NOMO-1 treated with dmso at 0.1 percent for 144 hours (cell line): ENCODE results near the gene PLXNA4.

Source experiments
- DNase-seq: peaks from one replicate; lab custom pipeline; 2025; ENCODE audit not compliant: unreplicated experiment; lab: John Stamatoyannopoulos, UW

The PLXNA4 gene

DNA sequence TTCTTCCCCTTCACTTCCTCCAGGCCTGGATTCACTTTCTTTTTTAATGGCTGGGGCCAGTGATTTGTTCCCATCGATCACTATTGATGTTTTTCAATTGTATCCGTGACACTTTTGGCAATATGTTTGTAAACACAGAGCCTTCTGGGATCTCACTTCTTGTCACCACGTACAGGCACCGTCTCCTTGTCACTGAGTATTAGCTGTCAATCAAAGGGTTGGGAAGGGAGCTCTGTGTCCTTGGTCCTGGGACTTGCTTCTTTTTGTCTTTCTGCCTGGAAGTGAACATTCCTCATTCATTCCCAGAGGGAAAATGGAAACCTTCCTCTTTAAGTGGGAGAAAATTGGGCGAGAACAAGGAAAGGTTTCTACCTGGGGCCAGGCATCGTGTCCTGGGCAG lies 157.4 kb downstream of the PLXNA4 start:
- DNase-seq: no peak

DNA sequence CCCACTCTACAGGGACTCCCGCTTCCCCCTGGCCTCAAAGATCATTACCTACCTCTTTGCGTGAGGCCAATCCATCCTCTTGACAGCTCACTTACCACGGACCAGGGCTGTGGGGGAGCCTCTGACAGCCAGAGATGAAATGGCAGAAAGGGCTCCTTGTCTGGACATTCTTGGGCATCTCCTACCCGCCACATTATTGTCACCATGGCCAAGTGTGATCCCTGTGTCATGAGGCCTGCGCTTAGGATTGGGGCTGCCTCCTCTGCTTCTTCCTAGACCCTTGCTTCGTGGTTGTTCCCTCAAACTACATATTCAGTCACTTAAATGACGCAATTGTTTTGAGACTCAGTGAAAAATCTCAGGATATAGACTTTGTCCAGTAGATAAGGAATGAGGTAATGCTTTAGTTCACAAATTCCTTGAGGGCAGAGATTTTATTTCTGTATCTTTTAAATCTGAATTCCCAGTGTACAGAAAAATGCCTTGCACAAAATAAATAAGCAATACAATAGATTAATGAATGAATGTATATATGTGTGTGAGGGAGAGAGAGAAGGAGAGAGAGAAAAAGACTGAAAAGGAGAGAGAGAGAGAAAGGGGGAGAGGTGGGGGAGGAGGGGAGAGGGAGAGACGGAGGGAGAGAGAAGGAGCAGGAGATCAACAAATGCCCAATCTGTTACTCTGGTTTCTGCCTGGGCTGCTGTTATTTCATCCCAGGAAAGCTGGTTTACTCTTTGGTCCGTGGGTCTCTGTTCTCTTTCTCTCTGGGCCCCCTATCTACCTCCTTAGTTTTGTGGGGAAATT lies 159.0 kb downstream of the PLXNA4 start:
- no peak for DNase-seq

DNA sequence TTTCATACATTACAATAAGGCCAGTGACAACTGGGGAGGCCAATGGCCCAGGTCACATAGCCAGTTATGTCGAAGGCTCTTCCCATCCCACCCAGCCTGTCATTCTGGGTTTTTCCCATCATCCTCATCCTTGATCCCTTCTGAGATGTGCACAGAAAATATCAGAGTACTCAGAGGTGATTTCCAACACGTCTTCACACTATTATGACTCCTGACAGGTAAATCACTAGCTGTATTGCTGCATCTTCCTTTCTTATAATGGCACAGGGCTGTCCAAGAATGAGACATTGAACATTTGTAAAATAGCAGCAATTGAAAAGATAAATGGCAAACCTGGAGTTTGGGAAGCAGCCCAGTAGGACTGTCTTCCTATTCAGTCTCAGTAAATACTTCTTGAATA lies 159.9 kb downstream of the PLXNA4 start:
- no peak for DNase-seq

DNA sequence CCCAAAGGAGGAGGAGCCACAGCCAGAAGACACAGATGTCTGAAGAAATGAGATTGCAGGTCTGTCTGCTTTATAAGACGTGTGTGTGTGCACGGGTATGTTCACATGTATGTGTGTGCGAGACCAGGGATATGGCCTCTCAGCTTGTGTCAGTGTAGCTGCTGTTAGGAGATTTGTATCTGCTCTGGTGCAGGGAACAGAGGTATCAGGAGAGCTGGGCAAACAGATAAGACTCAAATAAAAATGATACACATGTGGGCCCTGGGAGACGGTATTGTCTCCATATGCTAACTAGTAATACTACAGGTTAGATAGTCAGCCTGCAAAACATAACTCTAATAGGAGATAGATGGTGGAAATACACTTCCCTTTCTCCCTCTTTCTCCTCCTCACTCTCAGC lies 161.0 kb downstream of the PLXNA4 start:
- no peak for DNase-seq

DNA sequence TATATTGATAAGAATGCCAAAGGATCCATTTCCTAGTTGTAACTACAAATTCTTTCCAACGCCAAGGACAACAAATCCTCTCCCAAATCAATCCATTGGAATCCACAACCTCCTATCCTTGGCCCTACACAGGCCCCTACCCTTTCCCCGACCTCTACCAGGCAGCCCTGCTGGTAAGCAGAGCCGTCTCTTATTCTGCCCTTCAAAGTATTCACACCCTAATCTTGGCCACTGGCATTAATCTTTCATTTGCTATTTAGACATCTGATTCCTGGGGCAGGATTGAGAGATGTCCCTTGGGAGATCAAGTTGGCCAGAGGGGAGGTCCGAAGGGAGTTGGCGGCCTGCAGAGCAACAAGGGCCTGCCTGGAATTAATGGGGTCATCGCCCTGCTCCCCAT lies 161.4 kb downstream of the PLXNA4 start:
- DNase-seq: no peak

DNA sequence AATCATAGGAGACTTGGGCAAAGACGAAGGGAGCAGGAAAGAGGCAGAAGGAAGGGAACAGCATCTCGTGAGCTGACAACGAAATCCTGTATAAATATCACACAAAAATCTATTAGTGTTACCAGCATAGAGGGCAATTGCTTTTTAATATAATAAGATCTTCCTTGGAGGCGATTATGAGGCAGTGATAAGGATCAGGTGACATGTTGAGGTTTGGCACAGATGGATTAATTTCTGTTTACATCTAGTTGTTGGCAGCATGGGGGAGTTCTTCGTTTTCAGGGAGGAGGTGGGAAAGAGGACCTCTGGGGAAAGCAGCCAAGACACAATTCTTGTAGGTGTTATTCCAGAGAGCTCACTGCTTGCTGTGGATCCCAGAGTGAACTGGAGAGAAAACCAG lies 163.8 kb downstream of the PLXNA4 start:
- no peak for DNase-seq

DNA sequence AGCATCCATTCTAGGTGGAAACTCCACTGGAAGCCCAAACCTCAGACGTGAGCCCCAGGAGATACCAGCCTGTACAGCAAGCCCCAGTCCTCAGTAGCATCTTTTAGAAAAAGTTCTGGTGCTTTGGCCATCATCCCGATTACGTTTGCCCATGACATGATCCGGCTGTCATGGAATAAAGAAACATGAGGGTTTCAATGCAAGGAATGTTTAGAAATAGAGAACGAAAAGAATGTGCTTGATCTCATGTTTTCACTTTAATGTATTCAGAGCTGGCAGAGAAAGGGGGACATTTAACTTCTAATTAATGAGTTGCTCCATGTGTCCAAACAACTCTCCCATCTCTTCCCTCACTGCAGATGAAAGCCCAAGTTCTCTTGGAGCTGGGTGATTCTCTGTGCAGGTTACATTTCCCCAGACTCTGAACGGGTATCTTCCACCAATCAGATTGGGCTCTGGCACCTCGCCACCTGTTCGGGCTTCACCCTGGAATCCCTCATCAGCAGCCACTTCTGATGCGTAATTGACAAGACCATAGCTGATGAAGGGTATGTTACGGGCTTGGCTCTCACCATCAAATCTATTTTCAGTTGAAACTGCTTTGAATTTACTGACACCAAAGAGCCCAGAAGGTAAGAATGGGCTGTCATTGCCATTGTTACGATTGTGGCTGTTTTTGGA lies 165.3 kb downstream of the PLXNA4 start:
- DNase-seq: no peak

DNA sequence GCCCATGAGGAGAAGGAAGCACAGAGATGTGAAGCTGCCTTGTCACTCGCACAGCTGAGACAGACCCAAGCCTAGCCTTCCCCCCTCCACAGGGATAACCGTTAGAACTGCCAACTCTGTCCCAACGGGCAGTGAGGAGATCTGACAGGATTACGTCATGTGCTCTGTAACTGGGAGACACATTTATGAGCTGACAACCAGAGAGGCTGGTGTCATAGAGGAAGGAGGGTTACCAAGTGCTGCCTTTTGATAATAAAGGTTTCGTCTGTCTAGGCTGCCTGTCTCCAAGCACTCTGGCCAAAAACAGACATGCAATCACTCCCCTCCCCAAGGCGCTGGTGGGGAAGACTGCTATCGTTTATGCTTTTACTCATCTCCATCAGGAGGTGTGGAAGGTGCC lies 165.9 kb downstream of the PLXNA4 start:
- no peak for DNase-seq

DNA sequence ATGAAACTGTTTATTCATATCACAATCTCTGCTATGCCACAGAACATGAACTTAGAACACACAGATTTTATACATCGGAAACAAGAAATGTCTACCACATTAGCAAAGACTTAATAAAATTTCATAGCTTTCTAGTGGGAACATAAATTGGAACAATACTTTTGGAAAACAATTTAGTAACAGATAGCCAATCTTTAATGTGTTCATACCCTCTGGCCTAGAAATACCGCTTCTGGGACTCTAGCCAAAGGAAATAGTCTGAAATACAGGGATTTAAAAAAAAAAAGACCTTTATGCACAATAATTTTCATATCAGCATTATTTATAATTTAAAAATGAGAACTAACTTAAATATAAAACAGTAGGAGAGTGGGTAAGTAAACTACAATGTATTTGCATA lies 168.5 kb downstream of the PLXNA4 start:
- DNase-seq: no peak

DNA sequence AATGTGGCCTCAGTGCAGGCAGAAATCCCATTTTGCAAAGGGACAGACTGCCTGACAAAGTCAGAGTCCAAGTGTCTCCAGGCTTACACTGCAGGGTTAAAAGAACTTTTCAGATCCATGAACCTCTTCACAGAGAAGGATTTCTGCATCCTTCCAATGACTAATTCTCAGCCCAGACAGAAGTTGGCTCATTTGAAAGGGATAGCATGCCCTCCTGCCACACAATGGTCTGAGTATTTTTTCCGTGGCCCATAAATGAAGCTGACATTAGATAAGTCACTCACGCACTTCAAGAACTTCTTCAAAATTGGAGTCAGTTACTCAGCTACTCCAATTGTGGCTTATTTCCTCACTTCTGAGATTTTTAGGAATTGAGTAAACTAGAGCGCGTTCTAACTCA lies 170.2 kb downstream of the PLXNA4 start:
- no peak for DNase-seq

DNA sequence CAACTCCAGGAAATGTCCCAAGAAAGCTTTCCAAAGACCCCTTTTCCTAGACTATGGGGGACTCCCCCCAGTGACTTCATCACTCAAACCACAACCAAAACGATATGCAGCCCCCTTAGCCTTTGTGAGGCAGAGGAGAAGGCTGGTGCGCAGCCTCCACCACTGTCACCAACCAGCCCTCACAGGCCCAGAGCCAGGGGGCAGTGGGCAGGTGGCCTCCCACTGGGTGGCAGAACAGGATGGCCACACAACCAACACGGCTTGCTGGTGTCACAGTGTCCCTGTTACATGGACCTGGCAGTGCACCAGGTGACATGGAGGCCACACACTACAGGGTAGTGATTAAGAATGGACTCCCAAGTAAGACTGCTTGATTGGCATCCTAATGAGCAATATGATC lies 172.0 kb downstream of the PLXNA4 start:
- no peak for DNase-seq

DNA sequence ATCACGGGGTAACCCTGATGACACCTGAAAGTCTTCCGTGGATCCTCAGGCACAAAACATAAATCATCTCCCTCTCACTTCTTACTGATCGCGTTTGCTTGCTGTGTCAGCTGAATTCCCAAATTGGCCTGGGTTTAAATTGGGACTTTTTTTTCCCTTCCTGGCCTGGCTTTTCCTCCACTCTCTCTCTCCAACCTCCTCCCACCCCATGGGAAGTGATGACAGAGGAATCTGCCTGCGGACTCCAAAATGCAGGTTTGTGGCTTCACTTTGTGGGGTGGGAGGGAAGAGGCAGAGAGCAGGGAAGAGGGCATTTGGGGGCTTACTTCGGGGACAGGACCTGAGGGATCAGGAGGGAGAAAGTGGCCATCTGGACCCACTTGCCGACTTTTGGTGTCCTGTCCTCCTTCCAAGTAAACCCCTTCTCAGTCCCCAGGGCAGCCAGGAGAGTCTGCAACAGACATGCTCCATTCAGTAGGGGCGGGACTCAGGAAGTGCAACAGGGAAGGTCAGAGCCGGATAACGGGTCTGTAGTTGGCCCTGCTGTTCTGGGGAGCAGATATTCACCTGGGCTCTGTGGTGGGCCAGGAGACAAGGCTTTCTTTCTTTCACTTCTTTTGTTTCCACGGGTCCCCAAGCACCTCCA lies 172.7 kb downstream of the PLXNA4 start:
- no peak for DNase-seq

DNA sequence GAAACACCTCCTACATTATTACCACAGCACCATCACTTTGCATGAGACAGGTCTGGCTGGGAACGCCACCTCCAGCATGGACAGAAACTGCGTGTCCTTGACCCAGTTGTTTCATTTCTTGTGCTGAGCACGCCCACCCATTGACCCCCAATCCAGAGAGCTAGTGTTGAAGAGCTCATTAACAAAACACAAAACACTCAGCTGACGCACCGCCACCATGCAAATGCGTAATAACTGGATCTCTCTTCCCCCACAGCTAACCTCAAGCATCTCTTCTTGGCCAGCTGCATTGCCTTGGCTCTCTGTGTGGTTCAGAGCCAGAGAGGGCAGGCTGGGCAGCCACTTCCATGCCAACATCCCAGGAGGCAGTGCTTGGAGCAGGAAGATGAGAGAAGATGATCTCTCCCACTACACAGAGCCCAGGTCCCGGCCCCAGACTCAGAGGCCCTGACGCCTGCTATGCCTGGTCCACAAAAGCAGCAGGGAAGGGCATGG lies 173.5 kb downstream of the PLXNA4 start:
- no peak for DNase-seq

DNA sequence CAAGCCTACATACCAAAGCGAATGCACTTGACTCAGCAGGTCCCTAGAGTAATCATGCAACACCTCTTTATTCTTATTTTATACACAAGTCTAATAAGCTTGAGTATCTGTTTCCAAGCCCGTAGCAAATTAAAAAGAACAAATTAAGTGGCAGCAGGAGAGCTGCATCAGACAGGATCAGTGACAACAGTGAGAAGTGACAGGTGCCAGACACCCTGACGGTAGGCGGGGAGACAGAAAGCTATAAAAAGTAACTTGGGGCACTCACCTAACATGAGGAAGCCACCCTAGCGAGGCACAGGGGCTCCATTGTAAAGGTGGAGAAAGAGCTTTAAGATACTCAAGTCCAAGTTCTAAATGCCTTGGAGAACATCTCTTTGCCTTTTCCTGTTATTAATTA lies 174.2 kb downstream of the PLXNA4 start:
- DNase-seq: no peak

DNA sequence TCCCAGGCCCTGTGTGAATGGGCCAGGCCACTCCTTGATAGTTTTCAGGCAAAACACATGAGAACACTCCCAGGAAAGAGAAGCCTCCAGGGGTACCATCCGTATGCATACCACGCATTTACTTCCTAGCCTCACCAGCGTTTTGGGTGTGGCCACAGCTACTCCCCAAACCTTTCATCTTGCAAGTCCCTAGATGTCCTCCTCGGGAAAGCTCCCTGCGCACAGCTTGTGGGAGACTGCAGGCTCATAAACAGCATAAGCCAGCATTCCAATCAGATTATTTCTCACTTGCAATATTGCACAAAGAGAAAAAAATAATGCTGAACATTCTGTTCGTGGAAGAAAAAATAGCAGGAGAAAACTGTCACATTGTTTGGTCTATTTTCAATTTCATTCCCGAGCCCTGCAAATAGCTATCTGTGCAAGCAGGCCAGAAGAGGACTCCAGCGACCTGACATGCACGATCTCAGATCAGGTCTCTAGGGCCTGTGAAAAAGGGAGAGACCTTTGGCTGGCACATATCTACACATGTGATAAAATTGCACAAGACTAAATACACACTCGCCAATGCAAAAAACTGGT lies 175.6 kb downstream of the PLXNA4 start:
- no peak for DNase-seq

DNA sequence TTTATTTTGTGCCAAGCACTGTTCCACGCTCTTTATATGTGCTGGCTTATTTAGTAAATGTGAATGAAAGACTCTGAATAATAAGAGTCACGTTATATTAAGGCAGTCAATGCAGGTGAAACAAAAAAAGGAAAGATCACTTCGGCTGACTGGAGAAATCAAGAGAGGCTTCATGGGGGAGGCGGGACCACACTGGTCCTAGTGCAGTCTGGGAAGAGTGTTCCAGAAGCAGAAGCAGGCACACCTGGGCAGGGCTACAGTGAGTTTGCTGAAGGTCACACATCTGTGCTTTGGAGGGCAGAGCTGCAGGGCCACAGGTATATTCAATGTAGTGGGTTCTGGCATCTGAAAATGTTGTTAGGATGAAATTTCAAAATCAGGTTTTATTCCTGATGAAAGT lies 176.9 kb downstream of the PLXNA4 start:
- no peak for DNase-seq

DNA sequence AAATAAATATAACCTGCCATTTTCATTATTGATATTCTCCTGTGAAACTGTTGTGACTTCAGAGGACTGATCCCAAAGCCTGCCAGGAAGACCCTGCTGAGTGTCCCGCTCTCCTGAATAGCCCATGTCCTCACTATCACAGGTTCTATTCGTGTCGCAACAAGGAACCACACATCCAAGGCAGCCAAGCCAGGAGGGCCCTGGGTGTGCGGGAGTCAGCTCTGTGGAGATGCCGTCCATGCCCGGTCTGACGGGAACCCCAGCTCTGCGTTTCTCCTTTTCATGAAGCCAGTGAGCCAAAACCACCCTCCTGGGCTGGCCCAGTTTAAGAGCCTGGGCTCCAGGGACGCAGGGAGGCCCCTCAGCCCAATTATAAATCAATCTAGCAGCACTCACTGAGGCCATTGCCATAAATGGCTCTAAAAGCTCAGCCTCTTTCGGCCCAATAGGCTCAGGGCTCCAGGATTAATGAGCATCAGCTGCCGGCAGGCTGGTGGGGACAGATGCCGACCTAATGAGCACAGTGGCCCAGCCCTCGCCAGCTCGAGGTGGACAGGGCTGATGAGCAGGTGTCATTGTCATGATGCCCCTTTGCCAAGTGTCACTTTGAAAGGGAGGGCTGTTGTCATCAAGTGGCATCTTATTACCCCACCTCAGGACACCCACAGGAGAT lies 177.9 kb downstream of the PLXNA4 start:
- no peak for DNase-seq

DNA sequence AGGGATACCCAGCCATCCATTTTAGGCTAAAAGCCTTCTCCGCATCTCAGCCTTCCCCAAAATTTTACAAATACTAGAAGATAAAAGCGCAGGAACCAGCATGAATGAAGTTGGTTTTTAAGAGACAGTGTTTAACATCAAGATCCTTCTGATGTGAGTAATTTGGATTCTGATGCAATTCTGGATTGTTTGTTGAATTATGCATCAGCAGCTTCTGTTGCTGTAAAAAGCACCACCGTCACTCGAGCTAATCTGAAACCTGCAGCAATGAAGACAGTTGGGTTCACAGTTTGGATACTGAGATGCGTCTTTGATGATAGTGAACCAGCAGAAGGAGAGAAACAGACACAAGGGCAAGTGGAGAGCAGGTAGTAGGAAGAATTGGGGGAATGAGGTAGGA lies 179.2 kb downstream of the PLXNA4 start:
- no peak for DNase-seq

DNA sequence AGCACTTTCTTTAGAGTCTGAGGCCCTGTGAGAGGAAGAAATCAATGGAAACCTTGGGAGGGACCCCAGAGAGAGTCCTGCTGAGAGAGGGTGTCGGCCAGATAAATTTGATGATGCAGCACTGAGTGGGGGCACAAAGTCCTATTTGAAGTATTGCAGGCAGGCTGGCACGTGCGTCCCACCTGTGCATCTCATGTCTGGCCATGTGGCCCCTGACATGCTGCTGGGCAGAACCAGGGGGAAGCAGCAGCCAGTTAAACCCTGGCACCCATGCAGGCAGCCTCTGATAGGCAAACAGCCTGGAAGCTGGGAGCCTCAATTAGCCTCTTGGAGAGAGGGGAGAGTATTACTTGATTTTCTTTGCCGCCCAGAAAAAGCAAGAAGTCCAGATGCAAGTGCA lies 180.9 kb downstream of the PLXNA4 start:
- no peak for DNase-seq

DNA sequence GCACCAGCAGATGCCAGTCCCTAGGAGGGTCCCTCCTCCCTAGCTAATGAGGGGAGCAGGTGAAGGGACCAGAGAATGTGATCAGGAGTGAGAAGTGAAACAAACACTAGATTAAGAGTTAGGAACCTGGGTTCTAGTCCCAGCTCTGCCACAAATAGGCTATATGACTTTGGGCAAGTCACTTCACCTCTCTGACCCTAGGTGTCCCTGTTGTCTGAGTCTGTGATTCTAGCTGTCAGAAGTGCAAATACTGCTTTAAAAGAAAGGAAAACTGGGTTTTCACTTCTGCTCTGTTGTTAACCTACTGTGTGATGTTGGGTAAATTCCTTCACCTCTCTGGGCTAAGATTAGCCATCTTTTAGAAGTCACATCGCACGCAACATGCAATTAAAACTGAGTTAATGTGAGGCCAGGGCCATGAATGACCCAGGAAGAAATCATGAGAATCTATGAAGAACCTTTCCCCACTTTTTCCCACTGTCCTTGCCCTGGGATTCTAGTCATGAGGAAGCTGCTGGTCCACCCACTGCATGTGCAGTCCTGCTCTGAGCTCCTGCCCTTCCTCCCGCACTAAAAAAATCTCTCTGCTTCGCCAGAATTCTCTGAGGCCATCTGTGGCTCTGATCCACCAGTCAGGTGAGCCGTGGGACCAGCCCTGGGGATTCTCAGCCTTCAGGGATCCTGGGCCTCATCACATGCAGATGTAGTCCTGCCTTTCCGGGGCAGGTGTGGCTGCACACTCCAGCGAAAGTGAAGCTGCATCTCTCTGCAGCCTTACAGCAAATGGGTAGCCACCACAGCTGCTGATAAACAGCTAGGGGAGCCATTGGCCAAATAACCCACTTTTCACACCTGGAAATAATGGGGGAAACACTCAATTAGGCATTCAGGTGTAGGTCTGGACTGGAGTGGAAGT lies 181.7 kb downstream of the PLXNA4 start:
- DNase-seq: no peak
